Activated naive CD4-positive, alpha-beta T cell treated with anti-CD3 and anti-CD28 coated beads for 36 hours (primary cell): Measurements from ENCODE around the gene ZFP92. TPM values are rescaled to one million over a fixed set of nuclear protein-coding genes. Genes with fewer than 3 reads are reported as not detected.

Source experiments
- CTCF ChIA-PET: fragments of 350-600 bp; sonication (Branson Sonifier 250); formaldehyde crosslinking; loops from one replicate; lab custom pipeline; 2021; ENCODE audit warnings: antibody characterized with exemption; lab: Charles Lee
- DNase-seq: peaks from one replicate; pipeline ENCODE4 v3.0.0-alpha.2; 2020
- H3K27ac Mint-ChIP-seq: one replicate; pipeline ENCODE4 v1.8.0; 2021; ENCODE audit warnings: mild to moderate bottlenecking, mixed read lengths
- H3K27me3 Mint-ChIP-seq: one replicate; pipeline ENCODE4 v1.8.0; 2021; ENCODE audit warnings: low read depth, mixed read lengths
- H3K36me3 Mint-ChIP-seq: one replicate; pipeline ENCODE4 v1.8.0; 2021; ENCODE audit warnings: low read depth, mixed read lengths
- H3K4me1 Mint-ChIP-seq: one replicate; pipeline ENCODE4 v1.8.0; 2021; ENCODE audit warnings: low read depth, mixed read lengths
- H3K4me3 Mint-ChIP-seq: one replicate; pipeline ENCODE4 v1.8.0; 2021; ENCODE audit warnings: mild to moderate bottlenecking, moderate library complexity, mixed read lengths
- H3K9me3 Mint-ChIP-seq: one replicate; pipeline ENCODE4 v1.8.0; 2021; ENCODE audit warnings: mixed read lengths
- intact Hi-C: fragments of 100-400 bp; cut with micrococcal nuclease; formaldehyde crosslinking; loops from one replicate; pipeline ENCODE4 v1.15.1; 2023
- total RNA-seq, 2 experiments: library from RNA; stranded (reverse); gene quantifications; one replicate each; pipeline ENCODE4 v1.2.3, GENCODE V29; 2021

The ZFP92 gene
- total RNA-seq, 2 experiments from 2014 or later, result 0.59 to 0.74 TPM

DNA sequence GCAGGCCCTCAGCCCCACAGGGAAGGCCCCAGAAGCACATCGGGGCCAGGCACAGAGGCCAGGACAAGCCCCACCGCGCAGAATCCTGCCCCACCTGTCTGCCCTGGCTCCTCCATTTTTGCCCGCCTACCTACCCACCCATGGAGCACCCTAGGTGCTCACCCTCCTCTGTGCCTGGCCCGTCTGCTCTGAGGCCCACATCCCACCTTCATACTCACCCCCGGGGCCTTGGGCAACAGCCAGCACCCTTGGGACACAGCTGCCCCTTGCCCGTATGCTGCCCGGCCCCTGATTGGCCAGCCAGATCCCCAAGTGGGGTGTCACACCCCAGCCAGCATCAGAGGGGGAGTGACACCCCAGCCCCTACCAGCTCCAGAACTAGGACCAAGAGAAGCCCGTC is 45.4 kb downstream of the ZFP92 start:
- Mint-ChIP-seq H3K27ac (no peak overlapping the region), H3K27me3 (no peaks in the 10 kb centered on the region), H3K4me3 (no peak overlapping the region), H3K4me1 (no peaks in the 10 kb centered on the region), H3K9me3 (no peaks in the 10 kb centered on the region), H3K36me3 (peaks cover 4% of the 10 kb centered on the region)
- intact Hi-C loops, result no loop called here
- CTCF ChIA-PET, result no interaction called here
- DNase-seq, result no peak

DNA sequence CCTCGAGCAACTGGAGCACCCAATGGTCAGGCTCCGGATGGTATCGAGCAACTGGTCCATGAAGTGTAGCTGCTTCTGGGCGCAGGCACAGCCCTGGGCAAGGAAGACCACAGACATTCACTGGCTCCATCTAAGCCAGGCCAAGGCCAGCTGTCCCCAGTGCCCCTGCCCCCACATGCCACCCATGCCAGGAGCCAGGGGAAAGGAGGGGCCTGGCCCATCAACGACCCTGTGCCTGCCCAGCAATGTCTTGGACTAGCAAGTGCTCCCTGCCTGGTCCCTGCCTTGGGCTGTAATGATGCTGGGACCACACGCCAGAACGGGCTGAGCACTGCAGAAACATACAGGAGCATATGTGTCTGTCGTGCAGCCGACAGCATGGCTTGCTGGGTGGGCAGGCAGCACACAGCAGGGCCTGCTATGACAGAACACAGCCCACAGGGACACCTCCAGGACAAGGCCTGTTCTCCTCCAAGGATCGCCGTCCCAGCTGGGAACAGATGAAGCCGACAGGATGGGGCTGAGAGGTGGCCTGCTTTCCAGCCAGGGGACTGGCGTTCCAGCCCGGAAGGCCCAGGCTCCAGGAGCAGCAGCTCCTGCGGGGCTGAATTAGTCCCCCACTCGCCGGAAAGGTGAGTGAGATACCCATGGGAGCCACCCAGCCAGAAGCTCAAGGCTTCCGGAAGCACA is 46.0 kb downstream of the ZFP92 start:
- Mint-ChIP-seq H3K36me3 (peaks cover 4% of the 10 kb centered on the region), H3K27me3 (no peaks in the 10 kb centered on the region)
- CTCF ChIA-PET, result interaction anchor here (1.0 to 1.5 kb wide), 2 partner anchors 51 to 425 kb away, joined by 3 read pairs; no protein-coding TSS in a partner anchor

DNA sequence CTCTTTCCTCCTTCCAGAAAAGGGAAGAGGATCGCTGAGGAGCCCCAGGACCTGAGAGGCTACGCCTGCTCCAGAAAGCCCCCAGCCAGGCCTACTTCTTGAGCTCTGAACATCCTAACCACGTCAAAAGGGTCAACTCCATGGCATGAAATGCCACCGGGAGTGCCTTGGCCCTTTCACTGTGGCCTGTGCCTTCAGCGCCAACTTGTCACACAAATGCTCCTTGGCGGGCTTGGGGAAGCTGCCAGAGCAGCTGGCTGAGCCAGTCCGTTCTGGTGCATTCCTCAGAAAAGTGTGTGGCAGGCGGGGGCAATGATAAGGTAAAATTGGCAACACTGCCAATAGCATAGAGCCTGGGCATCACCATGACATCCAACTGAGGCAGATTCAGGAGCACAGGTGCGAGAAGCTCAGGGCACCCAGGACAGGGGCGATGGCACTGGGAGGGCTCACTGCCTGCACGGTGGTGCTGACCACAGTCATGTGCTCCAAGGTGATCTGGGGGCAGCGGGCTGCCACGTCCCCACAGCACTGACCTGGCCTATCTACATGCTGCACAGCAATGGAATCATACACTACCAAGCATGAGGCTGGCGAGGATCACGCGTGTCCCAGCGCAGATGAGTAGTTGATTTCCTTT is 46.7 kb downstream of the ZFP92 start:
- no peak for DNase-seq
- H3K36me3 Mint-ChIP-seq, result peaks cover 4% of the 10 kb centered on the region
- no peaks in the 10 kb centered on the region for H3K9me3 Mint-ChIP-seq
- intact Hi-C loops, result no loop called here
- no peak overlapping the region for H3K4me3 Mint-ChIP-seq
- no peaks in the 10 kb centered on the region for H3K27me3 Mint-ChIP-seq
- H3K4me1 Mint-ChIP-seq, result no peaks in the 10 kb centered on the region
- H3K27ac Mint-ChIP-seq, result no peak overlapping the region
- CTCF ChIA-PET, result interaction anchor here (1.0 to 1.5 kb wide), 2 partner anchors 50 to 425 kb away, joined by 3 read pairs; no protein-coding TSS in a partner anchor

More for the DNA sequence above, 46.0 kb downstream of the ZFP92 start:
- Mint-ChIP-seq H3K9me3 (no peaks in the 10 kb centered on the region), H3K4me3 (no peak overlapping the region), H3K27ac (no peak overlapping the region), H3K4me1 (no peaks in the 10 kb centered on the region)
- intact Hi-C loops, result no loop called here
- DNase-seq, result no peak

DNA sequence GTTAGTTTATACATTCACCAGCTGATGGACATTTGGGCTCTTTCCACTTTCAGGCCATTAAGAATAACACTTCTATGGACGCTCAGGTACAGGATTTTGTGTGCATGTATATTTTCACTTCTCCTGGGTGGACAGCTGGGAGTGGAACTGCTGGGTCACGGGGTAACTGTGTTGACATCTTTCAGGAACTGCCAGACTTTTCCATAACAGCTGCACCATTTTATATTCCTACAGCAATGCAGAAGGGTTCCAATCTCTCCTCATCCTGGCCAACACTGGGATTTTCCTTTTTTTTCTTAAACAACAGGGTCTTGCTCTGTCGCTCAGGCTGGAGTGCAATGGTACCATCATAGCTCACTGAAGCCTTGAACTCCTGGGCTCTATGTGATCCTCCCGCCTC is 47.2 kb downstream of the ZFP92 start:
- intact Hi-C loops, result no loop called here
- Mint-ChIP-seq H3K27me3 (no peaks in the 10 kb centered on the region), H3K27ac (no peak overlapping the region), H3K4me3 (no peak overlapping the region), H3K4me1 (no peaks in the 10 kb centered on the region), H3K9me3 (no peaks in the 10 kb centered on the region), H3K36me3 (peaks cover 7% of the 10 kb centered on the region)
- no peak for DNase-seq
- CTCF ChIA-PET, result interaction anchor here (1.0 to 1.5 kb wide), 2 partner anchors 49 to 426 kb away, joined by 3 read pairs; no protein-coding TSS in a partner anchor

DNA sequence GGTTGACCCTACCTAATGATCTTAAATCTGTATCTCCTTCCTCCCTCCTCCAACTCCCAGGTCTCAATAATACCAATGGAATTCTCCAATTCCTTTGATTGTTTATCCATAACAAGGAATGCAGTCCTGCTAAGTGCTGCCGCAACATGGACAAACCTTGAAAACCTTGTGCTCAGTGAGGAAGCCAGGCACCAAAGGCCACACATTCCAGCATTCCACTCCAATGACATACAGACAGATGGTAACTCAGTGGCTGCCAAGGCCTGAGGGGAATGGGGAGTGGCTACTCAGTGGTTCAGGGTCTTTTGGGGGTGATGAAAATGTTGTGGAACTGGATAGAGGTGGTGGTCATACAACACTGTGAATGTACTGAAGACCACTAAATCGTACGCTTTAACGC is 48.7 kb downstream of the ZFP92 start:
- Mint-ChIP-seq H3K27ac (no peak overlapping the region), H3K4me3 (no peak overlapping the region), H3K9me3 (no peaks in the 10 kb centered on the region), H3K4me1 (no peaks in the 10 kb centered on the region), H3K36me3 (peaks cover 10% of the 10 kb centered on the region), H3K27me3 (no peaks in the 10 kb centered on the region)
- intact Hi-C loops, result loop anchor here (2.0 to 10.0 kb wide), 2 partner anchors 47 to 55 kb away; partner anchors contain the start of gene PNMA6E
- CTCF ChIA-PET, result no interaction called here
- DNase-seq, result no peak

DNA sequence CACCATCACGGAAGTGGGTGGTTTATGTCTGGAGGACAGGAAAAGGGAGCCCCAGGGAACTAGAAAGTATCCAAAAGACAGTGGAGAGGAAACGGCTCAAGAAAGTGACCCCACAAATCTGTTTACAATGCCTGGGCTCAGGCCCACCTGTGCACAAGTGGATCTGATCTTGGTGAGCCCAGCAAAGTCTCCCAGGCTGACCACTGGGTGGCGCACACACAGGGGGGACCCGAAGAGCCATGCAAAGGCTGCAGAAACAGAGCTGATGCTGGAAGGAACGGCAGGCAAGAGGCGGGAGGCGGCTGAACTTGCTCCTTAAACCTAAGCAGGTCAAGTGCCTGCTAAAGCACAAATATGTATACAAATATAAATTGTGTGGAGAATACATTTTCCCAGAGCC is 49.6 kb downstream of the ZFP92 start:
- Mint-ChIP-seq H3K27me3 (no peaks in the 10 kb centered on the region), H3K4me1 (no peaks in the 10 kb centered on the region), H3K9me3 (no peaks in the 10 kb centered on the region), H3K27ac (no peak overlapping the region), H3K4me3 (no peak overlapping the region), H3K36me3 (peaks cover 10% of the 10 kb centered on the region)
- intact Hi-C loops, result loop anchor here (2.0 to 10.0 kb wide), 2 partner anchors 46 to 56 kb away; partner anchors contain the start of gene PNMA6E
- peak; percentile 52 for DNase-seq
- CTCF ChIA-PET, result interaction anchor here (0.6 to 1.1 kb wide), 4 partner anchors 12 to 448 kb away, joined by 3 to 6 read pairs (median 3); no protein-coding TSS in a partner anchor

Other genes starting within 250 kb of the ZFP92 start
- not detected for gene MAGEA1, start 232.2 kb upstream of the ZFP92 start, total RNA-seq
- not detected for gene PNMA6F, start 89.7 kb upstream of the ZFP92 start, total RNA-seq
- gene ZNF275, start 77.3 kb upstream of the ZFP92 start, total RNA-seq, result 10 to 100 TPM; 10.8 to 11.5 TPM
- gene PNMA6E, start 10.1 kb upstream of the ZFP92 start, total RNA-seq, result not detected
- 1 to 10 TPM; 1.0 to 1.2 TPM for gene TREX2, start 34.6 kb downstream of the ZFP92 start, total RNA-seq
- gene HAUS7, start 59.1 kb downstream of the ZFP92 start, total RNA-seq, result 10 to 100 TPM; 63.5 to 68.5 TPM
- gene BGN, start 83.5 kb downstream of the ZFP92 start, total RNA-seq, result not detected
- not detected for gene ATP2B3, start 106.2 kb downstream of the ZFP92 start, total RNA-seq
- 10 to 100 TPM; 13.4 to 15.1 TPM for gene CCNQ, start 187.7 kb downstream of the ZFP92 start, total RNA-seq
- gene DUSP9, start 235.7 kb downstream of the ZFP92 start, total RNA-seq, result under 1 TPM in 1 of 2 experiments, not detected in 1; 0.36 TPM